ENCODE measurements around the gene EME2. TPM values are rescaled to one million over a fixed set of nuclear protein-coding genes. Genes with fewer than 3 reads are reported as not detected.

The EME2 gene
- polyA plus RNA-seq, 3 donors = 8.8 to 13.4 (median 13.4) TPM

DNA sequence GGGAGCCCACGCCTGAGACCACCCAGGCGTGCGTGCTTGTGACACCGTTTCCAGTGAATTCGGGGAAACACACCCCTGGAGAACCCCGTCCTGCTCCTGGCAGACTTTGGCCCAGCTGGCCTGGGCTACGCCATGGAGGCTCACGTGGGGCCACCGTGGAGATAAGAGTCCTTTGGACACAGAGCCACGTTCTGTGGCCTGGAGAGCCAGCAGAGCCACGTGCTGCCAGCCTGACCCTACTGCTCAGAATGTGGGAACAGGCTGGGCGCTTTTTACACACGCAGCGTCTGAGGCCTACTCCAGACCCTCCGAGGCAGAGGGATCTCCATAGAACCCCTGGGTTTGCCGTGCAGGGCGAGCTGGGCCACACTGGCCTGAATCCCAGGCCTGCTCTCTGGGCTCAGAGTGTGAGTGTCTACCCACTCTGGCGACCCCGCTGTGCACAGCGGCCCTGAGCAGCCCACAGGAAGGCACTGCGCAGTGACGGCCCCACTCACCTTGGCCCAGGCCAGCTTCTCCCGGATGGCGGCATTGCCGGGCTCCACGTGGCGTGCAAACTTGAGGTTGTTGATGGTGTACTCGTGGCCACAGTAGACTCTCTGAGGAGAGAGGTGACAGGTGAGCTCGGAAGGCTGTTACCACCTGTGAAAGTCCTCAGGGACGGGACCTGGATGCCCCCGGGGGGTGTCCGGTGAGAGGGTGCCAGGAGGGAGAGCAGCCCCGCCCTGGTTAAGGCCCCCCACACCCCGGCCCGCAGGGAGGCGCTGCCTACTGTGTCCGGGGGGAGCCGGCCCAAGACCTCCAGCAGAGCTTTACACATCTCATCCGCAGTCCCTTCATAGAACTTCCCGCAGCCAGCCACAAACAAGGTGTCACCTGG is 44.0 kb downstream of the EME2 start:
- no peak for DNase-seq

DNA sequence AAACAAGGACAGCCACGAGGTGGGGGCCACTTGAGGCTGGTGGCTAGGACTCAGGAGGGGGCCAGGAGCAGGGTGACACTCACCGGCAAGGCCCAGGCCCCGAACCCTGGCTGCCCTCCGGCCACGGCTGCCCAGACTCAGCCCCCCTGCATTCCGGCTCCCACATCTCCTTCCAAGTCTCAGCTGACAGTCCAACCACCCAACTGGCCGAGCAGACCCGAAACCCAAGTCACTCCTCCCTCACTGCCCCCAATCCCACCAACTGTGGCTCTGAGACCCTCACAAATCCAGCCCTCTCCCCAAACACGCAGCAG is 44.6 kb downstream of the EME2 start:
- DNase-seq = no peak

DNA sequence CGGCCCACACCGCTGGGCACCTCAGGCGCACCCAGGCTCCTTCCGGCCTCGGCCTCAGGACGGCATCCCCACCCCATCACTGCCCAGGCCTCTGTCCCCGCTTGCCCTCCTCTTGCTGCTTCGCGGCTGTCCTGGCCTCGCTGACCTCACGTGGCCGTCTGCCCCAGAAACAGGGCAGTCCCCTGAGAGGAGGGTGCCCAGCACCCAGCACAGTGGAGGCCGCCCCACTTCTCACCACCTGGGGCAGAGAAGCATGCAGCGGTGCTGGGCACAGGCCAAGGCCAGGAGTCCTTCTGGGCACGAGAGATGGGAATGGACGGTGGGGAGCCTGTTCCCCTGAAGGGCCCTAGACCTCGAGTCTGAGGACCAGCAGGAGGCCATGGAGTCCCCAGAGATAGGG is 45.1 kb downstream of the EME2 start:
- DNase-seq = no peak

DNA sequence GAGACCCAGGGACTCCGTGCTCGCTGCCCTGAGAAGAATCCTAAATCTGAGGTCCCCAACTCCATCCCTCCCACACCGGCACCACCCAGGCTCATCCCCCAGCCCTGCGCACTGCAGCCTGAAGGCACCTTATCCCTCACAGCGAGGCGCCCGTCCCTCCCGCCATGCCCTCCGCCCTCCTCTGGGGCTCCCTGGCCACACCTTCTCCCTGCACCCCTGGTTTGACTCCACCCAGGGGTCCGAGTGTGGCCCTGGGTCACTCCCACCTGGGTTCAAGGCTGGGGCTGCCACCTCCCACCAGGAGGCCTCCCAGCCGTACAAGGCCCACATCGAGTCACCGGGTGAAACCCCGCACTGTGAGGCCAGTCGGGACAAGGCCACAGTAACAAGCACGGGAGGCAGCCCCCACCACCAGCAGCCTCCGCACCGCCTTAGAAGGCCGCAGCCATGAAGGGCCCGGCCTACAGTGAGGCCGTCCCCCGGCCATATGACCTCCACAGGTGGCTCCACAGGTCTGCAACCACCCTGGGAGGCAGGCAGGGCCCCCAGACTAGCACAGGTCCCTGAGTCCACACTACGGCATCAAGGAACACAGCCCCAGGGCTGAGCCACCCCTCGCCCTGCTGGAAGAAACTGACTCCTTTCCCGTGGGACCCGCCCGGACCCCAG is 45.7 kb downstream of the EME2 start:
- no peak for DNase-seq

DNA sequence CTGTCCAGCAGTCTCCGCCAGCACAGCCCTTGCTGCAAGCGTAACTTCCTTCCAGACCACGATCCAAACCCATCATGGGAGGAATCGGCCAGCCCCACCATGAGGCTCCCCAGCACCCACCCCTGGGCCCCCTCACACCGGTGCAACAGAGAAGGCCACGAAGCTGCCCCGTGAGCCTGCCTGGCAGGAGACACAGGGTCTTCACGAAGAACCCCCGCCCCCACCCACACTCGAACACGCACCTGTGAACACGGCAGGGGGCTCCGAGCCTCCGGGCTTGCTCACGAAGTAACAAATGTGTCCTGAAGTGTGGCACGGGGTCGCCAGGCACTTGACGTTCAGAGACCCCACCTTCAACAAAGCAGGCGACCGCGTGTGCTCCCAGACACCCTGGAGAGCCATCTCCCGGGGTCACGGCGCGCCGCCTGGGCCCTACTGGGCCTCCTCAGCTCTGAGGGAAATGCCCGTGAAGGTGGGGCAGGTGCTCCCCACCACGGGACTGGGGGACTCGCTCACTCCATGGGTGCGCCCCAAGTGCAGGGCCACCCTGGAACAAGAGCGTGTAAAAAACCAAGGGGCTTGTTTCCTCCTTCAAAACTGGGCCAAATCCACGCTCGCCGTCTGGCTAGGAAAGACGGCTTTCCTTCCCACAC is 46.4 kb downstream of the EME2 start:
- no peak for DNase-seq

DNA sequence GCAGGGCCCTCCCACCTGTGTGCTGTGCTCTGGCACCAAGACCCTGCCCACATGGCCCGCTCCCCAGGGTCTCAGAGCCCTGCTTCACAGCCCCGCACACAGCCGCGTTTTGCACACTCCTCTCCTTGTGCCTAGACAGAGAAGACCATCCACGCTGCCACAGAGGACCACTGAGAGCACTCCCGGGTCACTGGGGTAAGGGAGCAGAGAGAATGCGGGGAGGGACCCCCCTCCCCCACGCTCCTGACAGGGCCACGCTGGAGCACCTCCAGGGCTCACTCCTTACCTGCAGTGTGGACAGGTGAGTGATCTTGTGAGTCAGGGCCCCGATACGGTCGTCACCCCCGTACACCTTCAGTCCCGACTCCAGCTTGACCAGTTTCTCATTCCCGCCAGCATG is 47.0 kb downstream of the EME2 start:
- DNase-seq = no peak

DNA sequence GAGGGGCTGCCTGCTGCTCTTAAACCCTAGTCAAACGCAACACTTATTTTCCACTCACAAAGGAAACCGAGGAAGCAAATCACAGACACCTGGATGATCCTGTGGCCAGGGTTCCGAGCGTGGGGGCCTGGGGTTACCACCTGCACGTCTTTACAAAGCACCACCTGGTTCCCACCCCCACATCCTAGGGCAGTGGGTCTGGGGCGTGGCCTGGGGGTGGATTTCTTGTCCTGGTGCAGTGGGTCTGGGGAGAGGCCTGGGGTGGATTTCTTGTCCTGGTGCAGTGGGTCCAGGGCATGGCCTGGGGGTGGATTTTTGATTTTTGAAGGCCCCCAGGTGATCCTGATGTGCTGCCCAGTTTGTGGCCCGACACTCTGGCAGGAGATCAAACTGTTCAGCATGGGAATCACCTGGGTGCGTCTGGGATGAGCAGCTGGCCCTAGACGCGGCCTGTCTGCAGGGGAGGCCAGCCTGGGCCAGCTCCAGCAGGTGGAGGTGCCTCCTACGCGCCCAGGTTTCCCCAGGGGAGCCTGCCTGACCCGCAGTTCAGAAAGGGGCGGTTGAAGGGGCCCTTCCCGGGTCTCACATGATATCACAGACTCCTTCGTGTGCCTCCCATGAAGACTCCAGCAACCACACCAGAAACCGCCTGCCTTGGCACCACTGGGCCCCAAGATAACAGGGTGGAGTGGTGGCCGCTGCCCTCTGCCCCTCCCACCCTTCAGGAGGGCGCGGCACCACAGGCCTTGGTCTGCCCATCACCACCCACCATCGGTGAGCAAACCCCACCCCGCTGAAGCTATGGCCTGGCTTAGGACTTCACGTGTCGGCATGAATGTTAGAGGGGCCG is 47.7 kb downstream of the EME2 start:
- no peak for DNase-seq

DNA sequence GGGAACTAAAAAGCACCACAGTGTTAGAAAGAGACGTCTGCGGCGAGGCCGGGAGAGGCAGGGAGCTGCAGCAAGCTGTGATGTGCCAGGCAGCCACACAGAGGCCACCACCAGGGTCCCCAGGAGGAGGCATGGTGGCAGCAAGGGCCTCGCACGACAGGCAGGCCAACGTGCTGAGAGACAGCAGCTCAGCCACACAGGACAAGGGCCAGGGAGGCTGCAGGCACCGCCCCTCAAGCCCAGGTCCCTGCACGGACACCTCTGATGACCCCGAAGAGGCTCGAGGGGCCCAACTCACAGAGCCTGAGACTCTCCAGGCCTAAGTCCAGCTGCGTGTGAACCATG is 48.3 kb downstream of the EME2 start:
- no peak for DNase-seq

DNA sequence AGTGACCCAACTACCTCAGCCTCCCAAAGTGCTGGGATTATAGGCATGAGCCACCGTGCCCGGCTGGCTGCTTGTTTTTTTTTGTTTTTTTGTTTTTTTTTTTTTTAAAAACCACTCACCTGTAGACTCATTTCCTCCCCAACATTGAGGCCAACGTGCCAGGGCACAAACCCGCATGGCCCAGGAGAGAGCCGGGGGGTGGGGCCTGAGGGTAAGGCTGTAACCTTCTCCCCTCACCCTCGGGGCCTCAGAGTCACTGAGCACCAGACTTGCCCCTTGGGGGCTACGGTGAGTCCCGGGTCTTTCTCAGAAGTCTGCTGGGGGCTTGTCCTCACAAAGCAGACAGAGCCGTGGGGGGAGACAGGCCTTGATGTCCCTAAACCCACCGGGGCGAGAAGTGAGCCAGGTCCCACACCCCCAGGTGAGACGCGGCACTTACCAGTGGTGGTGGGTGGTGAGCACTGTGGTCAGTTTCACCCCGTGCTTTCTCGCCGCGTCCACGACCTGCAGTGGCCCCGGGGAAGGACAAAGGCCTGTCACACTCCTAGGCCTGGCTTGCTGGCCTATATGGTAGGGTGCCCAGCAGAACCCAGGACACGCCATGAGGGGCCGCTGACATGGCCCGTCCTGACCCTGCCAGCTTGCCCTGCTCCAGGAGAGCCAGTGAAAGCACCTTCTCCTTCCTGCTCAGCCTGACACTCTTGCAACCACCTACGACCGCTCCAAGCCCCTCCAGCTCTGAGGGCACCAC is 49.4 kb downstream of the EME2 start:
- DNase-seq = no peak

DNA sequence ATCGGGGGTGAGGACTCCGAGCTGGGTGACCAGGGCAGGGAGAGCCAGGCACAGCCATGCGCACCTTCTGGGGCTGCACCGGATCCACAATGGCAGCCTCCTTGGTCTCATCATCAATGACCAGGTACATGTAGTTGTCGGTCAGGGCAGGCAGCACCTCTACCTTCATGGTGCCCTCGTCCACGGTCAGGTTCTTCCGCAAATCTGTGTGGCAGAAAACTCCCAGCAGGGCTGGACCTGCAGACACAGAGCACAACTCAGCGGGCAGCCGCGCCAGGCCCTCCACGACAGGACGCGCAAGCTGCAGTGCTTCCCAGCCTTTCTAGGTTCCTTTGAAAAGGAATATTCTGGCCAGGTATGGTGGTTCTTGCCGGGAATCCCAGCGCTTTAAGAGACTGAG is 50.2 kb downstream of the EME2 start:
- no peak for DNase-seq

DNA sequence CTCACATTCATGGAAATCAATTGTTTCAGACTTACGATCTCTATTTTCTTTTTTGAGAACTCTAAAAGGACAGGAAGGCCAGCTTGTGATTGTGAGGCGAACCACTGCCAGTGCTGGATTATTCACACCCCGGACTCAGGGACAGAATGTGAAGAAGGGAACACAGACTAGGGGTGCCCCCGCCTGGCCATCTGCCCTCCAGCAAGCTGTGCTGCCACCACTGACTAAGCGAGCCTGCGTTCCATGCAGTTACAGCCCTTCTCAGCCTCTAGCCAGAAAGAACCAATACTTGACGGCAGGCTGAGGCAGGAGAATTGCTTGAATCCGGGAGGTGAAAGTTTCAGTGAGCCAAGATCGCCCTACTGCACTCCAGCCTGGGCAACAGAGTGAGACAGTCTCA is 51.2 kb downstream of the EME2 start:
- no peak for DNase-seq

DNA sequence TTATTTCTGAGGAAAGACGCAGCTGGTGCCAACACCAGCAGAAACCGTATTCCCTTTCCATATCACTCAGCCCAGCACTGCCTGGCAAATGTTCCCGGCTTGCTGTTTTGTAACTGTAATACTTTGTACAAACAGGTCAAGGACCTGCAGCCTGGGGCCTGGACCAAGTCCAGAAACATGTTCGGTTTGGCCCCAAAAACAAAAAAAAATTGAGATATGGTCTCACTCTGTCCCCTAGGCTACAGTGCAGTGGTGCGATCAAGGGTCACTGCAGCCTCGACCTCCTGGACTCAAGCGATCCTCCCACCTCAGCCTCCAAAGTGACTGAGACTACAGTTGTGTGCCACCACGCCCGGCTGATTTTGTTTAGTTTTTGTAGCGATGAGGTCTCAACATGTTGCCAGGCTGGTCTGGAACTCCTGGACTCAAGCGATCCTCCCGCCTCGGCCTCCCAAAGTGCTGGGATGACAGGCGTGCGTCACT is 52.8 kb downstream of the EME2 start:
- DNase-seq = no peak

Other genes starting within 250 kb of the EME2 start
- gene TMEM204, start 239.1 kb upstream of the EME2 start, polyA plus RNA-seq (ENCODE audit: insufficient read length in 3 of 3) = 10 to 100 TPM; 17.6 to 25.8 (median 24.7) TPM
- 10 to 100 TPM; 43.3 to 48.3 (median 46.2) TPM for gene IFT140, start 160.7 kb upstream of the EME2 start, polyA plus RNA-seq (ENCODE audit: insufficient read length in 3 of 3)
- gene CRAMP1, start 160.4 kb upstream of the EME2 start, polyA plus RNA-seq (ENCODE audit: insufficient read length in 3 of 3) = 10 to 100 TPM; 16.6 to 30.6 (median 30.2) TPM
- gene JPT2, start 94.5 kb upstream of the EME2 start, polyA plus RNA-seq (ENCODE audit: insufficient read length in 3 of 3) = 10 to 100 TPM; 75.4 to 83.3 (median 78.9) TPM
- gene MAPK8IP3, start 66.6 kb upstream of the EME2 start, polyA plus RNA-seq (ENCODE audit: insufficient read length in 3 of 3) = 10 to 100 TPM; 55.4 to 85.5 (median 78.5) TPM
- 10 to 100 TPM; 35.5 to 43.7 (median 43.2) TPM for gene NME3, start 1.3 kb upstream of the EME2 start, polyA plus RNA-seq (ENCODE audit: insufficient read length in 3 of 3)
- gene MRPS34, start 324 bp downstream of the EME2 start, polyA plus RNA-seq (ENCODE audit: insufficient read length in 3 of 3) = 10 to 100 TPM; 71.9 to 98.1 (median 83.5) TPM
- 10 to 100 TPM; 45.1 to 53.2 (median 52.4) TPM for gene SPSB3, start 9.8 kb downstream of the EME2 start, polyA plus RNA-seq (ENCODE audit: insufficient read length in 3 of 3)
- gene NUBP2, start 10.2 kb downstream of the EME2 start, polyA plus RNA-seq (ENCODE audit: insufficient read length in 3 of 3) = 10 to 100 TPM; 48.7 to 61.4 (median 60.8) TPM
- 1 to 10 TPM; 2.4 to 4.2 (median 3.9) TPM for gene IGFALS, start 20.9 kb downstream of the EME2 start, polyA plus RNA-seq (ENCODE audit: insufficient read length in 3 of 3)
- gene HAGH, start 54.0 kb downstream of the EME2 start, polyA plus RNA-seq (ENCODE audit: insufficient read length in 3 of 3) = 10 to 100 TPM; 43.4 to 50.5 (median 47.8) TPM
- 10 to 100 TPM; 39.0 to 45.7 (median 39.2) TPM for gene FAHD1, start 54.4 kb downstream of the EME2 start, polyA plus RNA-seq (ENCODE audit: insufficient read length in 3 of 3)
- gene MEIOB, start 99.4 kb downstream of the EME2 start, polyA plus RNA-seq (ENCODE audit: insufficient read length in 3 of 3) = 1 to 10 TPM; 1.0 to 2.2 (median 1.9) TPM
- gene HS3ST6, start 145.6 kb downstream of the EME2 start, polyA plus RNA-seq (ENCODE audit: insufficient read length in 3 of 3) = under 1 TPM; 0.13 to 0.41 (median 0.37) TPM
- 10 to 100 TPM; 79.7 to 87.6 (median 82.1) TPM for gene MSRB1, start 170.4 kb downstream of the EME2 start, polyA plus RNA-seq (ENCODE audit: insufficient read length in 3 of 3)
- under 1 TPM; 0.09 to 0.42 (median 0.21) TPM for gene RPL3L, start 181.9 kb downstream of the EME2 start, polyA plus RNA-seq (ENCODE audit: insufficient read length in 3 of 3)
- 100 to 1,000 TPM; 124 to 158 (median 132) TPM for gene NDUFB10, start 186.7 kb downstream of the EME2 start, polyA plus RNA-seq (ENCODE audit: insufficient read length in 3 of 3)
- gene RPS2, start 192.0 kb downstream of the EME2 start, polyA plus RNA-seq (ENCODE audit: insufficient read length in 3 of 3) = 1,000 to 10,000 TPM; 1,943 to 2,404 (median 2,241) TPM
- gene RNF151, start 194.0 kb downstream of the EME2 start, polyA plus RNA-seq (ENCODE audit: insufficient read length in 3 of 3) = not detected
- 10 to 100 TPM; 36.5 to 49.0 (median 47.9) TPM for gene TBL3, start 199.2 kb downstream of the EME2 start, polyA plus RNA-seq (ENCODE audit: insufficient read length in 3 of 3)
- 1 to 10 TPM in 1 of 3 donors, under 1 TPM in 2; 0.90 to 1.2 (median 1.00) TPM for gene NOXO1, start 208.7 kb downstream of the EME2 start, polyA plus RNA-seq (ENCODE audit: insufficient read length in 3 of 3)
- 10 to 100 TPM; 26.1 to 35.9 (median 31.6) TPM for gene GFER, start 211.4 kb downstream of the EME2 start, polyA plus RNA-seq (ENCODE audit: insufficient read length in 3 of 3)
- 1 to 10 TPM; 1.5 to 2.4 (median 2.1) TPM for gene SYNGR3, start 217.2 kb downstream of the EME2 start, polyA plus RNA-seq (ENCODE audit: insufficient read length in 3 of 3)
- gene ZNF598, start 237.0 kb downstream of the EME2 start, polyA plus RNA-seq (ENCODE audit: insufficient read length in 3 of 3) = 10 to 100 TPM; 21.4 to 30.9 (median 25.0) TPM
- 10 to 100 TPM in 2 of 3 donors, 1 to 10 TPM in 1; 4.5 to 14.3 (median 12.0) TPM for gene NPW, start 247.0 kb downstream of the EME2 start, polyA plus RNA-seq (ENCODE audit: insufficient read length in 3 of 3)

All from renal pelvis (tissue), 4 donors.